Calu3 (cell line): ENCODE results near the gene CTIF. TPM values are rescaled to one million over a fixed set of nuclear protein-coding genes. Genes with fewer than 3 reads are reported as not detected.

Experiments
- BruUV-seq: library from RNA; stranded (reverse); fragments of 400-500 nt; replicated peaks from 2 replicates; lab custom pipeline; 2021; lab: Mats Ljungman, UMichigan
- CTCF ChIA-PET: fragments of 300-600 bp; sonication (Branson Sonifier 250); formaldehyde crosslinking; loops from one replicate; lab custom pipeline; 2022; ENCODE audit warnings: antibody characterized with exemption; lab: Charles Lee
- DNase-seq: peaks from one replicate; pipeline ENCODE4 v3.0.0; 2022
- H3K27ac Mint-ChIP-seq: one replicate; pipeline ENCODE4 v1.8.0; 2022; ENCODE audit warnings: mixed read lengths; ENCODE audit not compliant: unreplicated experiment
- H3K27me3 Mint-ChIP-seq: one replicate; pipeline ENCODE4 v1.8.0; 2022; ENCODE audit warnings: mixed read lengths; ENCODE audit not compliant: unreplicated experiment
- H3K36me3 Mint-ChIP-seq: one replicate; pipeline ENCODE4 v1.8.0; 2022; ENCODE audit warnings: mild to moderate bottlenecking, moderate library complexity, mixed read lengths; ENCODE audit not compliant: insufficient read depth, unreplicated experiment
- H3K4me1 Mint-ChIP-seq: one replicate; pipeline ENCODE4 v1.8.0; 2022; ENCODE audit warnings: mild to moderate bottlenecking, low read depth, mixed read lengths; ENCODE audit not compliant: unreplicated experiment
- H3K4me3 Mint-ChIP-seq: one replicate; pipeline ENCODE4 v1.8.0; 2022; ENCODE audit warnings: mild to moderate bottlenecking, low read depth, moderate library complexity, mixed read lengths; ENCODE audit not compliant: unreplicated experiment
- H3K9me3 Mint-ChIP-seq: one replicate; pipeline ENCODE4 v1.8.0; 2022; ENCODE audit warnings: low read depth, mixed read lengths; ENCODE audit not compliant: unreplicated experiment
- CTCF ChIP-seq: fragments of 200-600 bp; IDR thresholded peaks from one replicate; pipeline ENCODE4 v1.8.0; 2022; ENCODE audit warnings: antibody characterized with exemption; ENCODE audit not compliant: unreplicated experiment
- intact Hi-C: fragments of 100-400 bp; cut with micrococcal nuclease; formaldehyde crosslinking; loops from one replicate; pipeline ENCODE4 v1.10.0; 2022; ENCODE audit not compliant: unreplicated experiment
- total RNA-seq: library from RNA; stranded (reverse); gene quantifications from 2 replicates; pipeline ENCODE4 v1.2.3, GENCODE V29; 2022

Gene CTIF
- total RNA-seq, 1 experiment from 2014 or later = 40.8 TPM

GRCh38 chr18:48671561-48671945 lies 132.7 kb downstream of the CTIF start:
- Mint-ChIP-seq H3K4me3 (no peak overlapping the region), H3K36me3 (peaks cover 4% of the 10 kb centered on the region), H3K9me3 (peaks cover 5% of the 10 kb centered on the region), H3K4me1 (peaks cover 10% of the 10 kb centered on the region), H3K27me3 (no peaks in the 10 kb centered on the region), H3K27ac (no peak overlapping the region)
- no peak for TF ChIP-seq CTCF
- intact Hi-C loops = loop anchor here (10.0 kb wide), 3 partner anchors 273 to 773 kb away; no protein-coding TSS in a partner anchor
- DNase-seq = no peak
- BruUV-seq = no TSS peak
- CTCF ChIA-PET = interaction anchor here (0.6 kb wide), 1 partner anchor 670 kb away, joined by 4 read pairs; no protein-coding TSS in a partner anchor

- H3K27ac Mint-ChIP-seq = no peak overlapping the region
- no TSS peak for BruUV-seq
- TF ChIP-seq CTCF = no peak
Observed at GRCh38 chr18:48672671-48673340, 134.0 kb downstream of the CTIF start.

GRCh38 chr18:48673456-48673852 lies 134.6 kb downstream of the CTIF start:
- TF ChIP-seq CTCF = no peak
- CTCF ChIA-PET = interaction anchor here (0.6 kb wide), 1 partner anchor 759 kb away, joined by 5 read pairs; no protein-coding TSS in a partner anchor
- H3K27me3 Mint-ChIP-seq = no peaks in the 10 kb centered on the region
- BruUV-seq = no TSS peak
- no peak for DNase-seq
- H3K9me3 Mint-ChIP-seq = peaks cover 5% of the 10 kb centered on the region
- peaks cover 4% of the 10 kb centered on the region for H3K36me3 Mint-ChIP-seq
- H3K27ac Mint-ChIP-seq = no peak overlapping the region
- intact Hi-C loops = loop anchor here (10.0 kb wide), 3 partner anchors 271 to 771 kb away; no protein-coding TSS in a partner anchor
- H3K4me1 Mint-ChIP-seq = no peaks in the 10 kb centered on the region
- H3K4me3 Mint-ChIP-seq = no peak overlapping the region

More at GRCh38 chr18:48672671-48673340, 134.0 kb downstream of the CTIF start:
- H3K36me3 Mint-ChIP-seq = peaks cover 4% of the 10 kb centered on the region
- CTCF ChIA-PET = interaction anchor here (0.6 kb wide), 1 partner anchor 759 kb away, joined by 5 read pairs; no protein-coding TSS in a partner anchor
- no peak overlapping the region for H3K4me3 Mint-ChIP-seq
- intact Hi-C loops = loop anchor here (10.0 kb wide), 3 partner anchors 272 to 772 kb away; no protein-coding TSS in a partner anchor
- DNase-seq = no peak
- H3K9me3 Mint-ChIP-seq = peaks cover 5% of the 10 kb centered on the region
- H3K4me1 Mint-ChIP-seq = no peaks in the 10 kb centered on the region
- no peaks in the 10 kb centered on the region for H3K27me3 Mint-ChIP-seq

GRCh38 chr18:48673853-48674721 lies 135.3 kb downstream of the CTIF start:
- CTCF ChIA-PET = interaction anchor here (0.5 to 0.6 kb wide), 2 partner anchors 758 to 1142 kb away, joined by 3 to 5 read pairs; no protein-coding TSS in a partner anchor
- intact Hi-C loops = loop anchor here (10.0 kb wide), 3 partner anchors 271 to 771 kb away; no protein-coding TSS in a partner anchor
- Mint-ChIP-seq H3K36me3 (peaks cover 4% of the 10 kb centered on the region), H3K27me3 (no peaks in the 10 kb centered on the region), H3K9me3 (peaks cover 5% of the 10 kb centered on the region), H3K4me1 (no peaks in the 10 kb centered on the region), H3K27ac (no peak overlapping the region), H3K4me3 (no peak overlapping the region)
- BruUV-seq = no TSS peak
- no peak for DNase-seq
- no peak for TF ChIP-seq CTCF
